HepG2 (cell line): Measurements from ENCODE around the gene PDSS2. TPM values are rescaled to one million over a fixed set of nuclear protein-coding genes. Genes with fewer than 3 reads are reported as not detected.

Experiments used
- ATAC-seq: fragments of 200-7000 bp; cut with Tn5 transposase; 3 replicates; pipeline ENCODE4 v1.9.1; 2020; ENCODE audit warnings: mild to moderate bottlenecking, moderate library complexity
- BruUV-seq: library from RNA; stranded (reverse); fragments of 400-500 nt; replicated peaks from 2 replicates; lab custom pipeline; 2021; lab: Mats Ljungman, UMichigan
- CTCF ChIA-PET: fragments of 300-600 bp; formaldehyde crosslinking; extraction: SDS; loops from one replicate; lab custom pipeline; 2021; ENCODE audit warnings: low total read pairs, inconsistent platforms, low intra/inter-chr PET ratio; lab: Yijun Ruan, JAX
- POLR2A ChIA-PET: fragments of 350-600 bp; sonication (Branson Sonifier 250); formaldehyde crosslinking; loops from one replicate; lab custom pipeline; 2020; ENCODE audit warnings: antibody characterized with exemption, inconsistent platforms; lab: Yijun Ruan, JAX
- DNase-seq: peaks from one replicate; pipeline ENCODE4 v3.0.0-alpha.2; 2015; ENCODE audit warnings: low spot score
- FAIRE-seq: peaks from 3 replicates; lab custom pipeline; 2011; peaks lifted over from hg19 to GRCh38; lab: Jason Lieb, UNC
- H2AFZ ChIP-seq: one replicate; pipeline ENCODE4 v1.6.1; 2011; ENCODE audit warnings: low read length, inconsistent platforms
- H3K27ac ChIP-seq: fragments of 300-600 bp; 3 replicates; pipeline ENCODE4 v1.8.0; 2011; ENCODE audit warnings: mixed run types, mild to moderate bottlenecking, mixed read lengths, low read length, inconsistent platforms; ENCODE audit not compliant: insufficient read depth; ENCODE audit errors: extremely low read length
- H3K27me3 ChIP-seq, 2 experiments: fragments of 200-600 bp in 1 of 2; 2 replicates in 1 of 2; 3 replicates in 1 of 2; pipeline versions ENCODE4 v1.6.0 to v1.8.0; 2011; ENCODE audit warnings: low read length in 2 of 2, mild to moderate bottlenecking in 2 of 2, moderate library complexity in 2 of 2, inconsistent platforms in 1 of 2; ENCODE audit not compliant: insufficient read depth in 2 of 2, control insufficient read depth in 1 of 2
- H3K36me3 ChIP-seq, 2 experiments: fragments of 200-600 bp in 1 of 2; replicated peaks in 1 of 2; 2 replicates in 1 of 2; 3 replicates in 1 of 2; pipeline versions ENCODE4 v1.5.1 to v1.8.0; 2011; ENCODE audit warnings: low read length in 2 of 2, inconsistent platforms in 1 of 2; ENCODE audit not compliant: insufficient read depth in 2 of 2, control insufficient read depth in 1 of 2
- H3K4me1 ChIP-seq: 2 replicates; pipeline ENCODE4 v1.5.1; 2012; ENCODE audit warnings: low read length, inconsistent platforms; ENCODE audit not compliant: insufficient read depth
- H3K4me2 ChIP-seq: 2 replicates; pipeline ENCODE4 v1.6.0; 2011; ENCODE audit warnings: low read depth, low read length, inconsistent platforms
- H3K4me3 ChIP-seq, 3 experiments: fragments of 200-600 bp in 1 of 3; sonication (generic), shearing (Covaris generic) in 1 of 3; replicated peaks in 1 of 3; 2 replicates each; pipeline ENCODE4 v1.5.1; 2011 to 2016; ENCODE audit warnings: low read length in 3 of 3, inconsistent platforms in 2 of 3, low read depth in 2 of 3, mild to moderate bottlenecking in 2 of 3, control low read depth in 1 of 3, mixed read lengths in 1 of 3; ENCODE audit not compliant: insufficient read depth in 1 of 3
- H3K79me2 ChIP-seq: one replicate; pipeline ENCODE4 v1.6.1; 2011; ENCODE audit warnings: low read length, inconsistent platforms; ENCODE audit not compliant: insufficient read depth
- H3K9ac ChIP-seq: 2 replicates; pipeline ENCODE4 v1.6.0; 2011; ENCODE audit warnings: mild to moderate bottlenecking, low read depth, low read length, inconsistent platforms; ENCODE audit not compliant: insufficient read depth
- H3K9me3 ChIP-seq: 2 replicates; pipeline ENCODE4 v1.5.1; 2012; ENCODE audit warnings: mild to moderate bottlenecking, low read length
- H4K20me1 ChIP-seq: 2 replicates; pipeline ENCODE4 v1.6.0; 2011; ENCODE audit warnings: inconsistent platforms, mild to moderate bottlenecking, low read length, moderate library complexity; ENCODE audit not compliant: insufficient read depth
- ATF7 ChIP-seq, 2 experiments: fragments of 450-650 bp in 1 of 2; sonication (generic) in 1 of 2; formaldehyde crosslinking in 1 of 2; IDR thresholded peaks; 2 replicates each; pipeline versions ENCODE4 v1.4.0 to v1.6.1; 2016 to 2020; ENCODE audit warnings: antibody characterized with exemption in 1 of 2, mild to moderate bottlenecking in 1 of 2, missing genetic modification reagents in 1 of 2
- FOXM1 ChIP-seq: sonication (generic); formaldehyde crosslinking; IDR thresholded peaks from 2 replicates; pipeline ENCODE4 v1.5.0; 2020; ENCODE audit warnings: missing genetic modification reagents
- HNF1A ChIP-seq, 2 experiments: sonication (generic) in 1 of 2; formaldehyde crosslinking in 1 of 2; IDR thresholded peaks; 2 replicates each; pipeline versions ENCODE4 v1.4.0 to v1.6.1; 2016 to 2020; ENCODE audit warnings: borderline replicate concordance in 1 of 2, low read depth in 1 of 2, mild to moderate bottlenecking in 1 of 2, missing genetic modification reagents in 1 of 2
- MNT ChIP-seq: fragments of 450-650 bp; IDR thresholded peaks from 2 replicates; pipeline ENCODE4 v1.6.1; 2016
- TEF ChIP-seq: sonication (generic); formaldehyde crosslinking; IDR thresholded peaks from 2 replicates; pipeline ENCODE4 v1.5.0; 2020; ENCODE audit warnings: missing genetic modification reagents
- TOE1 ChIP-seq: sonication (generic); formaldehyde crosslinking; IDR thresholded peaks from 2 replicates; pipeline ENCODE4 v1.4.0; 2020; ENCODE audit warnings: mild to moderate bottlenecking, missing genetic modification reagents
- ZNF329 ChIP-seq: sonication (generic); formaldehyde crosslinking; IDR thresholded peaks from 2 replicates; pipeline ENCODE4 v1.9.0; 2021; ENCODE audit warnings: low read depth, mild to moderate bottlenecking, missing genetic modification reagents
- ZNF362 ChIP-seq: sonication (generic); formaldehyde crosslinking; IDR thresholded peaks from 2 replicates; pipeline ENCODE4 v1.4.0; 2020; ENCODE audit warnings: missing genetic modification reagents, mild to moderate bottlenecking, borderline replicate concordance
- ZNF577 ChIP-seq: sonication (generic); formaldehyde crosslinking; IDR thresholded peaks from 2 replicates; pipeline ENCODE4 v1.4.0; 2020; ENCODE audit warnings: mild to moderate bottlenecking, low read depth, missing genetic modification reagents, borderline replicate concordance
- ZNF790 ChIP-seq: sonication (generic); formaldehyde crosslinking; IDR thresholded peaks from 2 replicates; pipeline ENCODE4 v1.8.0; 2022; ENCODE audit warnings: missing genetic modification reagents, mild to moderate bottlenecking, borderline replicate concordance
- ZNF839 ChIP-seq: sonication (generic); formaldehyde crosslinking; IDR thresholded peaks from 2 replicates; pipeline ENCODE4 v1.4.0; 2020; ENCODE audit warnings: missing genetic modification reagents, mild to moderate bottlenecking, borderline replicate concordance
- ZNF878 ChIP-seq: sonication (generic); formaldehyde crosslinking; IDR thresholded peaks from 2 replicates; pipeline ENCODE4 v1.8.1; 2023; ENCODE audit warnings: mild to moderate bottlenecking, missing genetic modification reagents, moderate library complexity
- ZSCAN22 ChIP-seq: sonication (generic); formaldehyde crosslinking; IDR thresholded peaks from 2 replicates; pipeline ENCODE4 v1.4.0; 2020; ENCODE audit warnings: mild to moderate bottlenecking, missing genetic modification reagents
- in situ Hi-C: cut with HindIII; loops from 2 replicates; pipeline ENCODE4 v1.10.0; 2017; ENCODE audit warnings: low pct_unique_long_range_greater_than_20kb; ENCODE audit not compliant: extremely low pct_ligation_motif_present
- intact Hi-C: fragments of 100-400 bp; cut with micrococcal nuclease; formaldehyde crosslinking; loops from one replicate; pipeline ENCODE4 v1.10.0; 2022; ENCODE audit not compliant: unreplicated experiment
- polyA plus RNA-seq, 8 experiments: library from polyadenylated mRNA; depleted of rRNA in 3 of 8; stranded (reverse) in 7 of 8; unstranded in 1 of 8; fragments of >200 nt; fragmentation: Illumina TruSeq in 4 of 8; extraction: Trizol in 4 of 8; gene quantifications; 2 replicates each; pipeline versions ENCODE4 v1.2.1 to v1.2.3, GENCODE V29; 2011 to 2016; ENCODE audit warnings: low read depth in 4 of 8, missing spikeins in 1 of 8, mixed read lengths in 1 of 8; ENCODE audit not compliant: insufficient read depth in 1 of 8
- total RNA-seq, 5 experiments: library from RNA; depleted of rRNA; stranded (reverse); fragments of >200 nt; fragmentation: Illumina TruSeq; extraction: Trizol; gene quantifications; 2 replicates each; pipeline ENCODE4 v1.2.3, GENCODE V29; 2016; ENCODE audit warnings: low read depth in 1 of 5

Gene PDSS2
- total and polyA plus RNA-seq, 2 of the 13 experiments (the other 11 are each of a cell fraction or from before 2014, with no cell fraction given) = 16.2 to 17.0 TPM

GRCh38 chr6:107266563-107266962 lies 192.8 kb downstream of the PDSS2 start:
- no TSS peak for BruUV-seq
- Histone ChIP-seq H3K79me2 (no peaks in the 10 kb centered on the region), H3K9me3 (no peaks in the 10 kb centered on the region), H3K9ac (no peak overlapping the region)
- POLR2A ChIA-PET = interaction anchor here (0.7 to 1.2 kb wide), 3 partner anchors 151 to 193 kb away, joined by 3 to 4 read pairs (median 3); partner anchors contain the start of genes BEND3 and PDSS2
- no peak for FAIRE-seq
- TF ChIP-seq ZNF839 (no peak), FOXM1 (CRISPR knock-in tag) (no peak), ZNF577 (CRISPR knock-in tag) (no peak), HNF1A (IDR thresholded peaks at IDR 0.05; ENCODE audit: low read depth) (no peak), HNF1A (CRISPR knock-in tag; IDR thresholded peaks at IDR 0.05; ENCODE audit: borderline replicate concordance) (no peak), ZNF790 (no peak), TOE1 (CRISPR knock-in tag) (no peak), ZNF362 (no peak), ZSCAN22 (CRISPR knock-in tag) (no peak), ATF7 (IDR thresholded peaks at IDR 0.05) (no peak), ATF7 (CRISPR knock-in tag; IDR thresholded peaks at IDR 0.05) (no peak), ZNF878 (CRISPR knock-in tag) (no peak), TEF (CRISPR knock-in tag) (no peak), MNT (no peak), ZNF329 (CRISPR knock-in tag) (no peak)
- TF ChIP-seq, all 625 proteins: peak for 0
- no peak for ATAC-seq
- no peak overlapping the region for H2AFZ ChIP-seq
- H3K4me1 ChIP-seq = peaks cover 49% of the 10 kb centered on the region
- in situ Hi-C loops (no loop called here), intact Hi-C loops (no loop called here)
- H3K27me3 ChIP-seq = no peaks in the 10 kb centered on the region
- CTCF ChIA-PET = no interaction called here
- no peak overlapping the region for H3K4me3 ChIP-seq
- H3K4me2 ChIP-seq = no peak overlapping the region
- H3K27ac ChIP-seq = no peak overlapping the region
- H4K20me1 ChIP-seq = no peaks in the 10 kb centered on the region; the same call in 1 of the 2 replicates
- no peak for DNase-seq
- no peaks in the 10 kb centered on the region for H3K36me3 ChIP-seq
